GM12865 (cell line): ENCODE measurements around the gene MAGI3.

ENCODE experiments used
- DNase-seq: peaks from one replicate; pipeline ENCODE4 v3.0.0; 2010; ENCODE audit warnings: low read depth
- H3K4me3 ChIP-seq: 2 replicates; pipeline ENCODE4 v1.5.1; 2011; ENCODE audit warnings: mild to moderate bottlenecking, low read depth, low read length, control low read depth
- CTCF ChIP-seq: IDR thresholded peaks from 2 replicates; pipeline ENCODE4 v1.5.1; 2011; ENCODE audit warnings: low read length, control low read depth, low read depth, inconsistent platforms; ENCODE audit not compliant: insufficient read depth; ENCODE audit errors: missing control alignments

Gene MAGI3

GRCh38 chr1:113734357-113735055, 344.2 kb downstream of the MAGI3 start:
- no peak for TF ChIP-seq CTCF
- peak; percentile 10 for DNase-seq
- no peak overlapping the region for H3K4me3 ChIP-seq
